MCF 10A (cell line): ENCODE results near the gene MAGEA4. TPM values are rescaled to one million over a fixed set of nuclear protein-coding genes. Genes with fewer than 3 reads are reported as not detected.
"Not testable (repeated sequence)": the region's sequence is repeated elsewhere in the genome, so short reads cannot be mapped to it uniquely, and the experiment has no call there.

ENCODE experiments used
- BruUV-seq: library from RNA; stranded (reverse); fragments of 400-500 nt; replicated peaks from 2 replicates; lab custom pipeline; 2021; lab: Mats Ljungman, UMichigan
- CTCF ChIA-PET: fragments of 300-600 bp; sonication (Branson Sonifier 250); formaldehyde crosslinking; extraction: SDS; loops from one replicate; lab custom pipeline; 2021; ENCODE audit warnings: antibody characterized with exemption, inconsistent platforms; lab: Yijun Ruan, JAX
- POLR2A ChIA-PET: fragments of 300-600, 350-650 bp; sonication (Branson Sonifier 250); formaldehyde crosslinking; extraction: SDS; loops from one replicate; lab custom pipeline; 2020; ENCODE audit warnings: antibody characterized with exemption, inconsistent platforms; lab: Yijun Ruan, JAX
- DNase-seq: peaks from one replicate; pipeline ENCODE4 v3.0.0-alpha.2; 2018; ENCODE audit not compliant: unreplicated experiment
- H3K27ac Mint-ChIP-seq: one replicate; pipeline ENCODE4 v1.8.0; 2022; ENCODE audit warnings: mild to moderate bottlenecking, low read depth, mixed read lengths; ENCODE audit not compliant: unreplicated experiment
- H3K27me3 Mint-ChIP-seq: one replicate; pipeline ENCODE4 v1.8.0; 2022; ENCODE audit warnings: mixed read lengths; ENCODE audit not compliant: insufficient read depth, unreplicated experiment
- H3K36me3 Mint-ChIP-seq: one replicate; pipeline ENCODE4 v1.8.0; 2022; ENCODE audit warnings: mild to moderate bottlenecking, moderate library complexity, mixed read lengths; ENCODE audit not compliant: insufficient read depth, unreplicated experiment
- H3K4me1 Mint-ChIP-seq: one replicate; pipeline ENCODE4 v1.8.0; 2022; ENCODE audit warnings: mixed read lengths; ENCODE audit not compliant: insufficient read depth, unreplicated experiment
- H3K4me3 Mint-ChIP-seq: one replicate; pipeline ENCODE4 v1.8.0; 2022; ENCODE audit warnings: mild to moderate bottlenecking, moderate library complexity, mixed read lengths; ENCODE audit not compliant: unreplicated experiment
- H3K9me3 Mint-ChIP-seq: one replicate; pipeline ENCODE4 v1.8.0; 2022; ENCODE audit warnings: mixed read lengths; ENCODE audit not compliant: unreplicated experiment
- intact Hi-C: fragments of 100-400 bp; cut with micrococcal nuclease; formaldehyde crosslinking; loops from 2 replicates; pipeline ENCODE4 v1.14.1; 2022
- total RNA-seq: library from RNA; stranded (reverse); gene quantifications from 2 replicates; pipeline ENCODE4 v1.2.3, GENCODE V29; 2022
- TF ChIP-seq, protein P1 (sequence below): fragments of 200-600 bp; IDR thresholded peaks from one replicate; pipeline ENCODE4 v1.8.0; 2022; ENCODE audit warnings: antibody characterized with exemption, mild to moderate bottlenecking; ENCODE audit not compliant: unreplicated experiment

Gene MAGEA4
- total RNA-seq, 1 experiment from 2014 or later, result not detected

DNA sequence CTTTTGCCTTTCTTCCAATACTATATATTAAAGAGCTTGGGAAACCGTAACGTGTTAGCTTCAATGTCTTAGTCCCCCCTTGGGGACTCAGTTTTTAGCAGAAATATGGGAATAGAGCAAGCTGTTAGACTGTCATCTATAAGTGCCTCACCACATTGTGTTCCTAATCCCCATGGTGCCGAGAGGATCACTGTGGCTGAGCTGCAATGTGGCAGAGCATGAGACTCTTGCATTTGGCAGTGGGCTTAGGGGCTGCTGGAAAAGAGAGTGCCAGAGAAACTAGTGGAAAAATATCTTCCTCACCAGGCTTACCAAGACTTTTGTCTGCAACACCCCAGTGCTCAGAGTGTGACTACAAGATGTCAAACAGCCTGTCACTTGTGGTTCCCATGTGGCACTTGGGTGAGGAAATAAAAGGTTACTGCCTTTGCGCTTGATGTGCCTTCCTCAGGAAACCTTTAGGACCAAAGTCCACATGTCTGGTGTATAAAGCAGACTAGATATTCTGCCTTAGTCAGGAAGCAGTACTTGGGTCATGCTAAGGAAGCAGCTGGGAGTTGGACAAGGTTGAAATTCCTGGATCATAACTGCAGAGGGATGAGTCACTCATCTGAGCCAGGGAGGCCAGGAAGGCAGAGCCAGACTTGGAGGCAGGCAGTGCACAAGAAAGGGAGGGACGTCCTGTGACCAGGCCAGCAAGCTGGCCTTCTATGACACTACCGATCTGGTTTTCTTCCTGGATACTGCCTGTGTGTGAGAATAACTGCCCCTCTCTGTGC, 9.7 kb upstream of the MAGEA4 start:
- Mint-ChIP-seq H3K27ac (no peak overlapping the region), H3K36me3 (no peaks in the 10 kb centered on the region), H3K9me3 (no peaks in the 10 kb centered on the region), H3K4me3 (no peak overlapping the region), H3K27me3 (no peaks in the 10 kb centered on the region), H3K4me1 (peaks cover 6% of the 10 kb centered on the region)
- CTCF ChIA-PET, result interaction anchor here (0.6 kb wide), 1 partner anchor 304 kb away, joined by 3 read pairs; no protein-coding TSS in a partner anchor
- POLR2A ChIA-PET, result interaction anchor here (0.6 to 1.5 kb wide), 2 partner anchors 32 to 64 kb away, joined by 4 to 6 read pairs; no protein-coding TSS in a partner anchor
- intact Hi-C loops, result no loop called here
- DNase-seq, result peak; percentile 88
- BruUV-seq, result no TSS peak
- TF ChIP-seq, protein P1, sequence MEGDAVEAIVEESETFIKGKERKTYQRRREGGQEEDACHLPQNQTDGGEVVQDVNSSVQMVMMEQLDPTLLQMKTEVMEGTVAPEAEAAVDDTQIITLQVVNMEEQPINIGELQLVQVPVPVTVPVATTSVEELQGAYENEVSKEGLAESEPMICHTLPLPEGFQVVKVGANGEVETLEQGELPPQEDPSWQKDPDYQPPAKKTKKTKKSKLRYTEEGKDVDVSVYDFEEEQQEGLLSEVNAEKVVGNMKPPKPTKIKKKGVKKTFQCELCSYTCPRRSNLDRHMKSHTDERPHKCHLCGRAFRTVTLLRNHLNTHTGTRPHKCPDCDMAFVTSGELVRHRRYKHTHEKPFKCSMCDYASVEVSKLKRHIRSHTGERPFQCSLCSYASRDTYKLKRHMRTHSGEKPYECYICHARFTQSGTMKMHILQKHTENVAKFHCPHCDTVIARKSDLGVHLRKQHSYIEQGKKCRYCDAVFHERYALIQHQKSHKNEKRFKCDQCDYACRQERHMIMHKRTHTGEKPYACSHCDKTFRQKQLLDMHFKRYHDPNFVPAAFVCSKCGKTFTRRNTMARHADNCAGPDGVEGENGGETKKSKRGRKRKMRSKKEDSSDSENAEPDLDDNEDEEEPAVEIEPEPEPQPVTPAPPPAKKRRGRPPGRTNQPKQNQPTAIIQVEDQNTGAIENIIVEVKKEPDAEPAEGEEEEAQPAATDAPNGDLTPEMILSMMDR, result no peak

- Mint-ChIP-seq H3K4me1 (peaks cover 6% of the 10 kb centered on the region), H3K36me3 (no peaks in the 10 kb centered on the region), H3K27ac (no peak overlapping the region), H3K9me3 (no peaks in the 10 kb centered on the region), H3K4me3 (no peak overlapping the region), H3K27me3 (no peaks in the 10 kb centered on the region)
- ChIA-PET CTCF (no interaction called here), POLR2A (no interaction called here)
- intact Hi-C loops, result no loop called here
- no peak for DNase-seq
- TF ChIP-seq, protein P1, result no peak
- BruUV-seq, result no TSS peak
Observed at GRCh38 chrX:151904989-151905388, 7.7 kb upstream of the MAGEA4 start.

GRCh38 chrX:151912221-151912620, 468 bp upstream of the MAGEA4 start:
- H3K27ac Mint-ChIP-seq, result no peak overlapping the region
- no peak overlapping the region for H3K4me3 Mint-ChIP-seq
- CTCF ChIA-PET, result interaction anchor here (0.6 kb wide), 1 partner anchor 365 kb away, joined by 3 read pairs; no protein-coding TSS in a partner anchor
- DNase-seq, result no peak
- no peaks in the 10 kb centered on the region for H3K36me3 Mint-ChIP-seq
- no peaks in the 10 kb centered on the region for H3K27me3 Mint-ChIP-seq
- no peaks in the 10 kb centered on the region for H3K4me1 Mint-ChIP-seq
- TF ChIP-seq, protein P1, result no peak
- POLR2A ChIA-PET, result no interaction called here
- no TSS peak for BruUV-seq
- no peaks in the 10 kb centered on the region for H3K9me3 Mint-ChIP-seq
- intact Hi-C loops, result no loop called here

- H3K4me1 Mint-ChIP-seq, DNase-seq, H3K4me3 Mint-ChIP-seq, H3K9me3 Mint-ChIP-seq, H3K27me3 Mint-ChIP-seq, POLR2A ChIA-PET, intact Hi-C loops, H3K36me3 Mint-ChIP-seq, CTCF ChIA-PET, H3K27ac Mint-ChIP-seq, BruUV-seq: not testable (repeated sequence)
Observed at GRCh38 chrX:151918736-151919135, 6.0 kb downstream of the MAGEA4 start.
